Testis (tissue), 2 donors: ENCODE results near the gene CROCC2.

Experiments
- CTCF ChIP-seq, 3 experiments: fragments of 450-650 bp in 2 of 3; fragments of 200-600 bp in 1 of 3; sonication (generic) in 1 of 3; IDR thresholded peaks; one replicate each; pipeline ENCODE4 v1.5.1; 2016 to 2019; ENCODE audit warnings: antibody characterized with exemption in 3 of 3, mild to moderate bottlenecking in 2 of 3, moderate library complexity in 1 of 3
- POLR2A ChIP-seq: fragments of 450-650 bp; IDR thresholded peaks from one replicate; pipeline ENCODE4 v1.6.1; 2017; ENCODE audit warnings: antibody characterized with exemption, mild to moderate bottlenecking, moderate library complexity

- TF ChIP-seq CTCF (IDR thresholded peaks at IDR 0.05) = no peak
- TF ChIP-seq POLR2A = no peak
Observed at GRCh38 chr2:240987588-240987987, 81.5 kb downstream of the CROCC2 start.
